Jurkat, Clone E6-1 (cell line): ENCODE measurements around the gene FADS3.

ENCODE experiments used
- DNase-seq: peaks from one replicate; pipeline ENCODE4 v3.0.0-alpha.2; 2011; ENCODE audit warnings: low read depth, low spot score
- H3K4me3 ChIP-seq: 2 replicates; pipeline ENCODE4 v1.5.1; 2011; ENCODE audit warnings: mild to moderate bottlenecking, low read length, control low read depth, moderate library complexity

The FADS3 gene

GRCh38 chr11:61914471-61915171 lies 23.3 kb upstream of the FADS3 start:
- no peak for DNase-seq
- no peak overlapping the region for H3K4me3 ChIP-seq

- H3K4me3 ChIP-seq: no peak overlapping the region
- no peak for DNase-seq
Observed at GRCh38 chr11:61913699-61914395, 22.5 kb upstream of the FADS3 start.

- no peak overlapping the region for H3K4me3 ChIP-seq
- no peak for DNase-seq
Observed at GRCh38 chr11:61912991-61913698, 21.8 kb upstream of the FADS3 start.

DNA sequence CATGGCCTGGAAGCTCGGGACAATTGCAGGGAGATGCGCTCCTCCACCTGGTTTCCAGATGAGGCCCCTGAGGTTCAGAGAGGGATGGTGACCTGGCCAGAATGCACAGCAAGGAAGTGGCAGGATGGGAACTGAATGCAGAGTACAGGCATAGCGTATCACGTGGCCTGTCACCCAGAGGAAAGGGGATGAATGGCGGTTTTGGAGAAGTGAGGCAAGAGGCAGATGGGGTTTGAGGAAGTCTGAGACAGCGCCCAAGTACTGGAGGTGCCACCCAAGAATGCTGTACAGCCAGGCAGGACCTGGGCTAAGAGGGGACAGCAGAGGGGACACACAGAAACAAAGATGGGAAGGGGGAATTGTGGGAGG lies 21.2 kb upstream of the FADS3 start:
- H3K4me3 ChIP-seq: no peak overlapping the region
- DNase-seq: no peak

DNA sequence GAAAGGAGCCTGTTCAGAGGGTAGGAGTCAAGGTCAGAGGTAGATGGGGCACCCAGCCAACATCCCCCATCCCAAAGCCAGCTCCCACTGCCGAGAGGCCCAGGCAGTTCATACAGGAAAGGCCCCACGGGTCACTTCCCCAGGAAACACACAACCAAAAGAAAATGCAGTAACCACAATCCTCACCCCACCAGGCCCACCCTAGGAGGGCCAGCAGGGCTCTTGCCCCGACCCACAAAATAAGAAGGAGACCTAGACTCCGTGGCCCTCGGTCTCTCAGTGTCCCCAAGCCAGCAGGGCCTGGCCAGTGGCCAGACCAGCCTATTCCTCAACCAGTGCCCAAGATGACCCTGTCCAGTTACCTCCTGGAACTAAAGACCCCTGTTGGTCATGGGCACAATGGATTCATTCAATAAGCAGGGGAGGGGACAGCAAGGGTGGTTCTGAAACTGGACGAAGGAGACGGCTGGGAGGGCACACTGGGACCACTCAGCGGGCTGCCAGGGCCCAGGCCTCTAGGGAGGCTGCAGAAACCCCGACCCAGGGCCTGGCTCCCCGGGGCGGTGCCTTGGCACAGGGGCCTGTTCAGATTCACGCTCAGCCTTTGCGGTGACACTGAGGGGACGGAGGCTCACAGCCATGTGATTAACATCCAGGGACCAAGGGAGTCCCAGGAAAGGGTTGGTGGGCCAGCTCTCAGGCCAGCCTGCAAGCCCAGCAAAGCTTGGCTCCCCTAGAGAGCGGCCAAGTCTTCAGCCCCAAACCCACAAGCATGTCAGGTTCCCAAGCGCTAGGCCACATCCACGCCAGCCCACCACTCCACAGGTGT lies 20.6 kb upstream of the FADS3 start:
- H3K4me3 ChIP-seq: no peak overlapping the region

DNA sequence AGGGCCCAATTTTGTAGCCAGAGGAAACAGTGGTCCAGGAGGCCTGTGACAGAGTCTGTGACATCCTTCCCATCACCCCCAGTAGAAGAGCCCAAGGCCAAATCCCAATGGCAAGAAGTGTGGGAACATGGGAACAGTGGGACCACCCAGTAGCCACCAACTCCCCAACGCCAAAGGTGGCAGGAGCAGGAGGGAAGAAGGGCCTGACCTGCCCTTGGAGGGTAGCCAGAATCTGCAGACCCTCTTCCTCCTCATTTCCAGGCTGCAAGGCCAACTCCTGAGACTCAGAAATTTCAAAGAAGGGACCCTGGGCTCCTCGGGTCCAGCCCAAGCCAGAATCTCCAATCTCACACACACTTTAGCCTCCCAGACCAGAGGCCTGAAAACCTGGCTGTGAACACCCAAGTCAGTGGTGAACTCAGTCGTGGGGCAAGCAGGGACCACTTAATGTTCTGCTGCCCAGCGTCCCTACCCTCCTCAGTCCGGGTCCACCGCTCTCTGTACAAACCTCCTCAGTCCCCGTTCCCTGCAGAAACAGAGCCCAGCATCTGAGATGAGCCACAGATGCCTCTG lies 19.9 kb upstream of the FADS3 start:
- H3K4me3 ChIP-seq: no peak overlapping the region
- DNase-seq: no peak

More for the DNA sequence above, 20.6 kb upstream of the FADS3 start:
- DNase-seq: no peak

DNA sequence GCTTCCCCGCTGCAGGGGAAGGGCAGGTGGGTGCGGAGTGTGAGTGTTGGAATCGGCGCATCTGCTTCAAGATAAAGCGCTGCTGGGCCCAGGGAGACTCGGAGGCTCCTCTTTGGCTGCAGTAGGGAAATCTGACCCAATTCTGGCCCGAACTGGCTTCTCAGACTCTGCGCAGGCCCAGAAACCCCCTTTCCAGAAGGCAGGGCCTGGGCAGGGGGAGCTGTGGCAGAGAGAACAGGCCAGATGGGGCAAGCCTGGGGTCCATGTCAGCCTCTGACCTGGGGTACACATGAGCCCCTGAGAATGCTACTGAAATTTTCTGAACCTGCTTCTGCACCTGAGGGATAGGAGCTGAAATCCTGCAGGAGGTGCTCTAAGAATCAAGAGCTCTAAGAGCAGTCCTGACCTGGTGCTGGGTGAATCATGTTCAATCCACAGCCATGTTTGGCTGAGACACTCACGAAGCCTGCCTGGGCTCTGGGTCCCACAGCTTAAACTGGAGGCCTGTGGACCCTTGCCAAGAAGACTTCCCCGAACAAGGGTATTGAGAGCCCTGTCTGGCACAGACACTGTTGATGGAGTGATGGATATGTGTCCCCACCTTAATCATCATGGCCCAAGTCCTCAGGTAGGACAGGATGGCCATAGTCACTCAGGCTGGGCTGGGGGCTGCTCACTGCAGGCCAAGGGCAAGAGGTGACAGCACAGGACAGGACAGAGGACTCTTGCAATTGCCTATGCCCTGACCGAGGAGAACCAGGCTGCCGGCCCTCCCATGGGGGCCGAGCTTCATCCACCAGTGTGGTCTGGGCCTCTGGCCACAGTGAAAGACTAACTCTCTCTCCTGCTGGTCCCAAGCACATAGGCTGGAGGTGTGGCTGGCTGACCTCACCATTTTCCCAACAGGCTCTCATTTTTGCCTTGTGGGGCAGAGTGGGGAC lies 19.1 kb upstream of the FADS3 start:
- DNase-seq: no peak
- H3K4me3 ChIP-seq: no peak overlapping the region

- no peak overlapping the region for H3K4me3 ChIP-seq
- no peak for DNase-seq
Observed at GRCh38 chr11:61908730-61909316, 17.5 kb upstream of the FADS3 start.

GRCh38 chr11:61907871-61908729 lies 16.8 kb upstream of the FADS3 start:
- no peak for DNase-seq
- H3K4me3 ChIP-seq: no peak overlapping the region

DNA sequence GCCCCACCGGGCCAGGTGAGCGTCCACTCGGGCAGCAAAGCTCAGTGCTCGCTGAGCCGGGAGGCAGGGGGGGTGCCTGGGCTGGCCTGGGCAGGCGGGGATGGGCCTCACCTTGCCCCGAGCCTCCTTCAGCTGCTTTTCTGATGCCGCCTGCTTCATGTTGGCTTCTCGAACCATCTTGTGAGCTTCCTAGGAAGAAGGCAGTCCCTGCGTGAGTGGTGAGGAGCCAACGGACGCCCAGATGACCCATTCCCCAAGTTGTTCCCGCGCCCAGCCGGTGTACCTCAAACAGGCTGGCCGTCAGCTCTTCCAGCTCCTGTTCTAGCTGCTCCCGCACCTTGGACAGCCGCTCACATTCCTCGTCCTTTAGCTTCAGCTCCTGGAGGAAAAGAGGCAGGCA lies 15.9 kb upstream of the FADS3 start:
- DNase-seq: no peak
- H3K4me3 ChIP-seq: no peak overlapping the region

DNA sequence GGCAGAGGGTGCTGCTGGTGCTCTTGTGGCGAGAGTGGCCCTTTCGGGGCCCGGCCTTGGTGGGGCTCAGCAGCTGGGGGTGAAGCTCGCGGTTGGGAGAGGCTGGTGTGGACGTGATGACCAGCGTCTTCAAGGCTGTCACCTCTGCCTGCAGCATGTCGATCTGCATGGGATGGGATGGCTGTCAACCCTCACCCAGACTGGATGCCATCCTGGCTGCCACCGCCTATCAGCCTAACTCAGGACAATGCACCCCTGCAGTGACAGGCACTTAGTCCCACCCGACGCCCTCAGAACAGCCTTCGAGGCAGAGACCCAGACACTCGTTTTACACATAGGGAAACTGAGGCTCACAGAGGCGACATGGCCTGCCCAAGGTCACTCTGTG lies 15.2 kb upstream of the FADS3 start:
- H3K4me3 ChIP-seq: no peak overlapping the region
- DNase-seq: no peak

DNA sequence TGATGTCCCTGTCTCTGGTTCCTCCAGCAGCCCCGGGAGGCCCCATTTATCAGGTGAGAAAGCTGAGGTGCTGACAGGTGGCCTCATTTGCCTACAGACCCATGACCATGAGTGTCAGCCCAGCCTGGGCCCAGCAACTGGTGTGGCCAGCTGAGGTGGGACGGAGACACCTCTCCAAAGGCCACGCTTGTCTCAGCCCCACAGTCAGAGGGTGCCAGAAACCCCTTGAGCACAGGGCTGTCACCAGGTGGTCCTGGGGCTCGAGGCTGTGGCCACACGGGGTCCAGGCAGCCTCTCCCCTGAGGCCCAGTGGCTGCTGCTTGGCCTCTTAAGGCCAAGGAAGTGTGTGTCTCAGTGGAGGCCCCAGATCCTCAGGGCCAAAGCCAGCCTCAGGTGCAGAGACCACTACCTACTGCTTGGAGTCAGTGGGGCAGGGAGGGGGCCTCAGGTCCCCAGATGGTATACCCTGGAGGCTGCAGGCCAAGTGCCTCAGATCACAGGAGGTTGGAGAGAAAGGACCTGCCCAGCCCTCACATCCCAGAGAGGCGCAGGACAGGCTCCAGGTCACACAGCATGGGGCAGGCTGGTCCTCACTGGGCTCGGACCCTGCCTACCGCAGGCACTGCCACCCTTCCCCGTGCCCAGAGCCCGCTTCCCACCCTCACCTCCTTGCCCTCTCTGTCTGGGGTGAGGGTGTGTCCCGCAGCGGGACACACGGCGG lies 14.6 kb upstream of the FADS3 start:
- no peak overlapping the region for H3K4me3 ChIP-seq
- no peak for DNase-seq

GRCh38 chr11:61905067-61905696 lies 13.8 kb upstream of the FADS3 start:
- H3K4me3 ChIP-seq: no peak overlapping the region
- no peak for DNase-seq

DNA sequence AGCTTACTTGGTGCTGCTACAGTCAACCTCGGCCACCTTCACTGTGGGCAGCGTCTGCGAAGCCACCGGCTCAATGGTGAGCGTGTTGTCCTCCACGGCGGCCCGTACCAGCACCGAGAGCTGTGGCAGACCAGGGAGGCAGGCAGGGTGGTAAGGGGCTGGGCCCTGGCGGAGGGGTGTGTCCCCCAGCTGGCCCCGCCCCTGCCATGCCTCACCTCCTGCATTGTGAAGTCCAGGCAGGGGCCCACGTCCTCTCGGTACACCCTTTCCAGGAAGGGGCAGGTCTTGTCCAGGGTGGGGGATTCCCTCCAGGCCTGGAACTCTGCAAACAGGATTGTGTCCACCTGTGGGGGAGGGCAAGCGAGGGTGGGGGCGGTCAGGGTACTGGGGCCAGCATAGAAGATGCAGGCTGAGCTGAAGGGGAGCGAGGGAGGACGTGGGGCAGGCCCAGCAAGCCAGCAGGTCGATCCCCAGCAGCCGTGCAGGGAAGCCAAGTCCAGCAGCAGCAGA lies 13.2 kb upstream of the FADS3 start:
- H3K4me3 ChIP-seq: no peak overlapping the region
- DNase-seq: no peak

- DNase-seq: no peak
- no peak overlapping the region for H3K4me3 ChIP-seq
Observed at GRCh38 chr11:61903845-61904244, 12.5 kb upstream of the FADS3 start.

GRCh38 chr11:61902313-61902712 lies 11.0 kb upstream of the FADS3 start:
- H3K4me3 ChIP-seq: no peak overlapping the region
- DNase-seq: no peak
